Kidney (tissue), 14 donors: ENCODE results near the gene RAB34. TPM values are rescaled to one million over a fixed set of nuclear protein-coding genes. Genes with fewer than 3 reads are reported as not detected.
A peak's percentile ranks its signal among the peaks of the same experiment; 100 is the strongest.

Experiments
- DNase-seq, 5 donors: peaks; one replicate each; pipeline ENCODE4 v3.0.0-alpha.2; 2013 to 2020
- FAIRE-seq: peaks from 2 replicates; lab custom pipeline; 2012; peaks lifted over from hg19 to GRCh38; lab: Jason Lieb, UNC
- H3K27ac ChIP-seq, 2 donors: one replicate each; pipeline ENCODE4 v1.7.0; 2013; ENCODE audit warnings: low read depth in 2 of 2, low read length in 2 of 2, inconsistent platforms in 1 of 2
- H3K27me3 ChIP-seq: one replicate; pipeline ENCODE4 v1.7.1; 2013; ENCODE audit warnings: low read length, inconsistent platforms; ENCODE audit not compliant: control insufficient read depth, insufficient read depth
- H3K36me3 ChIP-seq, 3 donors: one replicate each; pipeline versions ENCODE4 v1.7.0 to v1.7.1; 2013; ENCODE audit warnings: low read length in 3 of 3, control low read depth in 1 of 3, inconsistent platforms in 1 of 3; ENCODE audit not compliant: insufficient read depth in 3 of 3, control insufficient read depth in 2 of 3
- H3K4me1 ChIP-seq, 3 donors: one replicate each; pipeline versions ENCODE4 v1.7.0 to v1.7.1; 2013; ENCODE audit warnings: low read length in 3 of 3, inconsistent platforms in 1 of 3, low read depth in 1 of 3; ENCODE audit not compliant: control insufficient read depth in 2 of 3, insufficient read depth in 2 of 3
- H3K4me3 ChIP-seq, 3 donors: one replicate each; pipeline versions ENCODE4 v1.7.0 to v1.8.1; 2013; ENCODE audit warnings: low read length in 3 of 3, control low read depth in 1 of 3, inconsistent platforms in 1 of 3
- H3K9ac ChIP-seq, 3 donors: one replicate each; pipeline versions ENCODE4 v1.7.0 to v1.7.1; 2013; ENCODE audit warnings: low read length in 3 of 3, control low read depth in 1 of 3, inconsistent platforms in 1 of 3
- H3K9me3 ChIP-seq, 3 donors: one replicate each; pipeline versions ENCODE4 v1.7.0 to v1.7.1; 2013; ENCODE audit warnings: low read length in 3 of 3, control low read depth in 1 of 3, inconsistent platforms in 1 of 3; ENCODE audit not compliant: control insufficient read depth in 2 of 3, insufficient read depth in 1 of 3
- CTCF ChIP-seq: IDR thresholded peaks from 3 replicates; pipeline ENCODE4 v1.5.1; 2012; ENCODE audit warnings: mild to moderate bottlenecking, moderate library complexity, borderline replicate concordance; ENCODE audit not compliant: insufficient read depth; ENCODE audit errors: extremely low read depth
- intact Hi-C: fragments of 100-400 bp; cut with DNase I; formaldehyde crosslinking; loops from one replicate; pipeline ENCODE4 v1.11.1; 2022
- polyA plus RNA-seq: library from polyadenylated mRNA; stranded (reverse); fragments of 350-450 nt; fragmentation: Illumina TruSeq; extraction: RNeasy Lipid Tissue Mini Kit (QIAGEN cat#74804); gene quantifications from one replicate; pipeline ENCODE4 v1.2.3, GENCODE V29; 2014; ENCODE audit warnings: low read depth, low replicate concordance; ENCODE audit not compliant: insufficient read depth
- total RNA-seq: library from RNA; stranded (reverse); fragmentation: NEBNext Ultra II Directional; extraction: Animal tissue kit (Norgen Biotek cat#: 25700); gene quantifications from one replicate; pipeline ENCODE4 v1.2.1, GENCODE V29; 2021
- donor health status: control.
- donor health status: control.
- donor health status: control.
- donor health status: control.
- donor health status: control.
- donor health status: DM: yes; HTN: yes; CAD: no.
- donor health status: Normal renal cell carcinoma (clear cell type).

Gene RAB34
- total and polyA plus RNA-seq, 2 donors from 2014 or later = 119 to 128 TPM

GRCh38 chr17:28735242-28735722 is 17.6 kb upstream of the RAB34 start:
- peaks cover 0 to 2% (median 0%) of the 10 kb centered on the region in 3 donors for H3K36me3 ChIP-seq
- no peaks in the 10 kb centered on the region for H3K27me3 ChIP-seq
- TF ChIP-seq CTCF = no peak
- H3K9me3 ChIP-seq = no peaks in the 10 kb centered on the region
- intact Hi-C loops = no loop called here
- no peak overlapping the region for H3K4me3 ChIP-seq
- no peak overlapping the region for H3K27ac ChIP-seq
- no peaks in the 10 kb centered on the region for H3K4me1 ChIP-seq
- FAIRE-seq = no peak
- DNase-seq = peak in 1 of 5 donors; percentile 60
- no peak overlapping the region for H3K9ac ChIP-seq

GRCh38 chr17:28734712-28735241 is 17.1 kb upstream of the RAB34 start:
- FAIRE-seq = no peak

GRCh38 chr17:28733346-28733745 is 15.7 kb upstream of the RAB34 start:
- no peak overlapping the region for H3K9ac ChIP-seq
- no peak overlapping the region for H3K27ac ChIP-seq
- intact Hi-C loops = no loop called here
- H3K4me1 ChIP-seq = no peaks in the 10 kb centered on the region
- no peak overlapping the region for H3K4me3 ChIP-seq
- FAIRE-seq (no peak), DNase-seq (no peak)
- no peak for TF ChIP-seq CTCF
- no peaks in the 10 kb centered on the region for H3K9me3 ChIP-seq
- H3K27me3 ChIP-seq = no peaks in the 10 kb centered on the region
- H3K36me3 ChIP-seq = peaks cover 0 to 2% (median 0%) of the 10 kb centered on the region in 3 donors

More at GRCh38 chr17:28734712-28735241, 17.1 kb upstream of the RAB34 start:
- intact Hi-C loops = no loop called here
- DNase-seq = peak in 1 of 5 donors; percentile 41
- H3K9me3 ChIP-seq = no peaks in the 10 kb centered on the region
- peaks cover 0 to 2% (median 0%) of the 10 kb centered on the region in 3 donors for H3K36me3 ChIP-seq
- no peak overlapping the region for H3K9ac ChIP-seq
- no peaks in the 10 kb centered on the region for H3K4me1 ChIP-seq
- no peak overlapping the region for H3K27ac ChIP-seq
- no peak overlapping the region for H3K4me3 ChIP-seq
- H3K27me3 ChIP-seq = no peaks in the 10 kb centered on the region
- TF ChIP-seq CTCF = no peak

GRCh38 chr17:28729950-28730330 is 12.3 kb upstream of the RAB34 start:
- no peak for TF ChIP-seq CTCF
- Histone ChIP-seq H3K27me3 (no peaks in the 10 kb centered on the region), H3K36me3 (peaks cover 0 to 2% (median 0%) of the 10 kb centered on the region in 3 donors), H3K4me3 (no peak overlapping the region), H3K4me1 (peaks cover 0 to 15% (median 0%) of the 10 kb centered on the region in 3 donors), H3K9me3 (no peaks in the 10 kb centered on the region), H3K27ac (no peak overlapping the region), H3K9ac (no peak overlapping the region)
- intact Hi-C loops = no loop called here
- DNase-seq = no peak
- no peak for FAIRE-seq
